ENCODE measurements around the gene KRTAP9-3. TPM values are rescaled to one million over a fixed set of nuclear protein-coding genes. Genes with fewer than 3 reads are reported as not detected.

KRTAP9-3 gene
- total and polyA plus RNA-seq, 2 of the 8 experiments (the other 6 are each of a cell fraction or from before 2014, with no cell fraction given): not detected

DNA sequence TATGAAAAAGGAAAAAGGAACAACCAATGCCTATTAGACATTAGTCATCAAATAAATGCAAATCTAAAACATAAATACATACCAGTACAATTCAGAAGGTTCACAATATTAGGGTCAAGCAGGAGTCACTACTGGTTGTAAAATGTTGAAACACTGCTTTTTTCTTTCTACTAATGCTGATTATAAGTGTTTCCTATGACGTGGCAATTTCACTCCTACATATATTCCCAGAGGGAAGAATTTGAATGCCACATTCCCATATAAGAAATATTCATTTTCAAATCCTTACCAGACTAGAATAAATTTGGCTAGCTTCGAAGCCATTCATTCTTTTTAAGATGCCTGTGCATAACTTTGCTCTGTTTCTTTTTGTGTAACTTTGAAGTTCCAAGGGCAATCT lies 8.4 kb upstream of the KRTAP9-3 start:
- ChIA-PET CTCF (ENCODE audit: partially characterized antibody) (no interaction called here), POLR2A (ENCODE audit: partially characterized antibody) (no interaction called here)
- Histone ChIP-seq H4K91ac (replicated peaks; ENCODE audit: insufficient read length, low read length) (no peak overlapping the region), H2BK120ac (replicated peaks; ENCODE audit: low read depth, low read length) (no peak overlapping the region), H2BK12ac (ENCODE audit: low read depth, low read length) (no peak overlapping the region), H2AK5ac (ENCODE audit: low read depth, low read length) (no peak overlapping the region), H3K79me2 (ENCODE audit: control insufficient read depth in 1 of 2, insufficient read depth in 2 of 2, low read length in 2 of 2) (no peaks in the 10 kb centered on the region), H2BK20ac (ENCODE audit: low read length) (no peak overlapping the region), H4K20me1 (replicated peaks in 1 of 2; ENCODE audit: control insufficient read depth in 1 of 2, insufficient read depth in 2 of 2, low read length in 2 of 2) (no peaks in the 10 kb centered on the region), H2AFZ (ENCODE audit: low read length) (no peak overlapping the region), H3K4me2 (ENCODE audit: insufficient read depth in 1 of 2, low read depth in 2 of 2, low read length in 2 of 2) (no peak overlapping the region), H3K36me3 (ENCODE audit: control insufficient read depth in 2 of 4, insufficient read depth in 4 of 4, low read length in 3 of 4) (no peaks in the 10 kb centered on the region), H3K27me3 (replicated peaks in 1 of 4; ENCODE audit: control insufficient read depth in 3 of 4, extremely low read depth in 1 of 4, insufficient read depth in 3 of 4, low read length in 3 of 4) (no peaks in the 10 kb centered on the region), H3K27ac (ENCODE audit: low read depth, low read length) (no peak overlapping the region), H3K14ac (ENCODE audit: insufficient read length) (no peak overlapping the region), H2BK5ac (ENCODE audit: low read depth, low read length) (no peak overlapping the region), H3K4me1 (replicated peaks in 1 of 4; ENCODE audit: control insufficient read depth in 3 of 4, insufficient read depth in 4 of 4, low read length in 3 of 4) (no peaks in the 10 kb centered on the region), H3K23ac (ENCODE audit: insufficient read length) (no peak overlapping the region), H3K79me1 (ENCODE audit: low read depth, low read length) (no peaks in the 10 kb centered on the region), H3K4ac (replicated peaks; ENCODE audit: insufficient read length, low read depth, low read length) (no peak overlapping the region), H3K18ac (ENCODE audit: extremely low read depth, low read length) (no peak overlapping the region), H4K5ac (ENCODE audit: insufficient read length, low read depth, low read length) (no peak overlapping the region), H3K4me3 (ENCODE audit: extremely low read depth in 1 of 4, insufficient read depth in 2 of 4, low read depth in 3 of 4, low read length in 4 of 4) (no peak overlapping the region), H3K56ac (replicated peaks; ENCODE audit: insufficient read length, low read depth, low read length) (no peak overlapping the region), H3K23me2 (ENCODE audit: low read depth, low read length) (no peaks in the 10 kb centered on the region), H4K8ac (ENCODE audit: extremely low read depth, insufficient read depth, low read length) (no peak overlapping the region), H2BK15ac (ENCODE audit: low read length) (no peak overlapping the region), H3K9ac (replicated peaks in 1 of 4; ENCODE audit: extremely low read depth in 1 of 4, low read depth in 3 of 4, low read length in 3 of 4) (no peak overlapping the region), H3K9me3 (ENCODE audit: insufficient read depth in 2 of 2, low read depth in 1 of 2, low read length in 1 of 2) (no peaks in the 10 kb centered on the region)
- FAIRE-seq (no peak), DNase-seq (ENCODE audit: low read depth in 1 of 2, low spot score in 2 of 2) (no peak)
- TF ChIP-seq SP4 (IDR thresholded peaks at IDR 0.05; ENCODE audit: low read length): no peak
- WGBS, 2 experiments (ENCODE audit: extremely low coverage in 1 of 2, insufficient coverage in 1 of 2, insufficient read length in 1 of 2, insufficient replicate concordance in 2 of 2, low coverage in 1 of 2, low lambda C conversion rate in 2 of 2, missing lambda C conversion rate in 1 of 2): 91% methylated on average over 2 of the region's 2 CpGs; no CpG with 5 or more reads in 1 of the 2 experiments
